Activated naive CD8-positive, alpha-beta T cell treated with anti-CD3 and anti-CD28 coated beads, Interleukin-2, amount 10 ng/mL, durations not matched to agents 7 days and 5 days (primary cell): Measurements from ENCODE around the gene GABRE. TPM values are rescaled to one million over a fixed set of nuclear protein-coding genes. Genes with fewer than 3 reads are reported as not detected.

Experiments used
- microRNA-seq: library from miRNA; unstranded; fragments of <30 nt; microRNA quantifications from one replicate; pipeline ENCODE4 v1.2.0, GENCODE V29; 2022
- total RNA-seq, 2 experiments: library from RNA; stranded (reverse); gene quantifications; one replicate each; pipeline ENCODE4 v1.2.3, GENCODE V29; 2021

Gene GABRE
- total RNA-seq, 2 experiments from 2014 or later = not detected

Small RNA genes within 50 kb of the gene (microRNA-seq; reads per million reads assigned to microRNA genes)
- gene MIR224 = not detected
- not detected for gene MIR452

Other genes starting within 250 kb of the GABRE start
- gene CNGA2, start 239.9 kb downstream of the GABRE start, total RNA-seq = not detected
- not detected for gene MAGEA4, start 61.8 kb downstream of the GABRE start, total RNA-seq
- gene MAGEA10, start 163.9 kb upstream of the GABRE start, total RNA-seq = not detected